CD4-positive, alpha-beta T cell (primary cell): ENCODE data around the gene CCL8. TPM values are rescaled to one million over a fixed set of nuclear protein-coding genes. Genes with fewer than 3 reads are reported as not detected.

Experiments
- ATAC-seq: fragments of 200-7000 bp; cut with Tn5 transposase; one replicate; pipeline ENCODE4 v1.10.0; 2022; ENCODE audit warnings: mild to moderate bottlenecking; ENCODE audit not compliant: poor library complexity
- CTCF ChIA-PET: fragments of 350-600 bp; sonication (Branson Sonifier 250); formaldehyde crosslinking; loops from one replicate; lab custom pipeline; 2021; ENCODE audit warnings: antibody characterized with exemption, inconsistent platforms; lab: Charles Lee
- POLR2A ChIA-PET: fragments of 350-600 bp; sonication (Branson Sonifier 250); formaldehyde crosslinking; loops from one replicate; lab custom pipeline; 2021; ENCODE audit warnings: antibody characterized with exemption, inconsistent platforms; lab: Charles Lee
- DNase-seq, 14 experiments: peaks; one replicate each; pipeline ENCODE4 v3.0.0-alpha.2; 2013 to 2020; ENCODE audit warnings: mixed read lengths in 2 of 14
- H3K27ac ChIP-seq, 2 donors: one replicate each; pipeline versions ENCODE4 v1.5.1 to v1.7.0; 2013; ENCODE audit warnings: low read length in 2 of 2, low read depth in 1 of 2, mild to moderate bottlenecking in 1 of 2
- H3K27me3 ChIP-seq, 2 experiments: 1 replicate in 1 of 2; 2 replicates in 1 of 2; pipeline versions ENCODE4 v1.6.1 to v1.7.0; 2013; ENCODE audit warnings: low read length in 2 of 2, control low read depth in 1 of 2, mild to moderate bottlenecking in 1 of 2, moderate library complexity in 1 of 2; ENCODE audit not compliant: insufficient read depth in 2 of 2, control insufficient read depth in 1 of 2
- H3K36me3 ChIP-seq: one replicate; pipeline ENCODE4 v1.6.1; 2013; ENCODE audit warnings: low read length, control low read depth; ENCODE audit not compliant: insufficient read depth
- H3K4me1 ChIP-seq: one replicate; pipeline ENCODE4 v1.6.1; 2013; ENCODE audit warnings: low read length, control low read depth; ENCODE audit not compliant: insufficient read depth
- H3K4me3 ChIP-seq: one replicate; pipeline ENCODE4 v1.5.1; 2013; ENCODE audit warnings: mild to moderate bottlenecking, low read length, moderate library complexity
- H3K9me3 ChIP-seq, 2 experiments: 1 replicate in 1 of 2; 2 replicates in 1 of 2; pipeline versions ENCODE4 v1.6.1 to v1.7.0; 2013; ENCODE audit warnings: low read length in 2 of 2, mild to moderate bottlenecking in 2 of 2, control low read depth in 1 of 2, moderate library complexity in 1 of 2; ENCODE audit not compliant: control insufficient read depth in 1 of 2, insufficient read depth in 1 of 2
- H3K27ac Mint-ChIP-seq: one replicate; pipeline ENCODE4 v1.8.0; 2020; ENCODE audit warnings: mixed read lengths
- H3K27me3 Mint-ChIP-seq: one replicate; pipeline ENCODE4 v1.8.0; 2021; ENCODE audit warnings: mixed read lengths
- H3K36me3 Mint-ChIP-seq: one replicate; pipeline ENCODE4 v1.8.0; 2021; ENCODE audit warnings: low read depth, mixed read lengths
- H3K4me1 Mint-ChIP-seq: one replicate; pipeline ENCODE4 v1.8.0; 2021; ENCODE audit warnings: low read depth, mixed read lengths
- H3K4me3 Mint-ChIP-seq: one replicate; pipeline ENCODE4 v1.8.0; 2020; ENCODE audit warnings: mild to moderate bottlenecking, mixed read lengths
- H3K9me3 Mint-ChIP-seq: one replicate; pipeline ENCODE4 v1.8.0; 2020; ENCODE audit warnings: mixed read lengths
- intact Hi-C, 2 experiments: fragments of 100-400 bp; cut with DNase I in 1 of 2; cut with micrococcal nuclease in 1 of 2; formaldehyde crosslinking; loops; one replicate each; pipeline versions ENCODE4 v1.15.1 to v1.9.0; 2023 to 2025; cut with DNase I, micrococcal nuclease
- total RNA-seq, 174 experiments: library from RNA in 2 of 174; stranded (reverse) in 2 of 174; gene quantifications; one replicate each; pipeline ENCODE4 v1.2.3 and lab custom pipeline; 2021 to 2026
- TF ChIP-seq, protein P1 (sequence below): fragments of 200-600 bp; IDR thresholded peaks from one replicate; pipeline ENCODE4 v1.8.0; 2022; ENCODE audit warnings: antibody characterized with exemption, mild to moderate bottlenecking

Gene CCL8
- total RNA-seq, 2 experiments from 2014 or later = not detected

DNA sequence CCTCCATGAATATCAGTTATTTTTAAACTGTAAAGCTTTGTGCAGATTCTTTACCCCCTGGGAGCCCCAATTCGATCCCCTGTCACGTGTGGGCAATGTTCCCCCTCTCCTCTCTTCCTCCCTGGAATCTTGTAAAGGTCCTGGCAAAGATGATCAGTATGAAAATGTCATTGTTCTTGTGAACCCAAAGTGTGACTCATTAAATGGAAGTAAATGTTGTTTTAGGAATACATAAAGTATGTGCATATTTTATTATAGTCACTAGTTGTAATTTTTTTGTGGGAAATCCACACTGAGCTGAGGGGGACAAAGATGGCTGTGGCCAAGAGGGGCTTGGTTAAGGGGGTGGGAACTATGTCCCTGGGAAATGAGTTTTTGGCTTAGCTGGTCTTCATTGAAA, 31.4 kb upstream of the CCL8 start:
- H3K27me3 Mint-ChIP-seq = peaks cover 55% of the 10 kb centered on the region
- TF ChIP-seq, protein P1, sequence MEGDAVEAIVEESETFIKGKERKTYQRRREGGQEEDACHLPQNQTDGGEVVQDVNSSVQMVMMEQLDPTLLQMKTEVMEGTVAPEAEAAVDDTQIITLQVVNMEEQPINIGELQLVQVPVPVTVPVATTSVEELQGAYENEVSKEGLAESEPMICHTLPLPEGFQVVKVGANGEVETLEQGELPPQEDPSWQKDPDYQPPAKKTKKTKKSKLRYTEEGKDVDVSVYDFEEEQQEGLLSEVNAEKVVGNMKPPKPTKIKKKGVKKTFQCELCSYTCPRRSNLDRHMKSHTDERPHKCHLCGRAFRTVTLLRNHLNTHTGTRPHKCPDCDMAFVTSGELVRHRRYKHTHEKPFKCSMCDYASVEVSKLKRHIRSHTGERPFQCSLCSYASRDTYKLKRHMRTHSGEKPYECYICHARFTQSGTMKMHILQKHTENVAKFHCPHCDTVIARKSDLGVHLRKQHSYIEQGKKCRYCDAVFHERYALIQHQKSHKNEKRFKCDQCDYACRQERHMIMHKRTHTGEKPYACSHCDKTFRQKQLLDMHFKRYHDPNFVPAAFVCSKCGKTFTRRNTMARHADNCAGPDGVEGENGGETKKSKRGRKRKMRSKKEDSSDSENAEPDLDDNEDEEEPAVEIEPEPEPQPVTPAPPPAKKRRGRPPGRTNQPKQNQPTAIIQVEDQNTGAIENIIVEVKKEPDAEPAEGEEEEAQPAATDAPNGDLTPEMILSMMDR = no peak
- CTCF ChIA-PET = no interaction called here

DNA sequence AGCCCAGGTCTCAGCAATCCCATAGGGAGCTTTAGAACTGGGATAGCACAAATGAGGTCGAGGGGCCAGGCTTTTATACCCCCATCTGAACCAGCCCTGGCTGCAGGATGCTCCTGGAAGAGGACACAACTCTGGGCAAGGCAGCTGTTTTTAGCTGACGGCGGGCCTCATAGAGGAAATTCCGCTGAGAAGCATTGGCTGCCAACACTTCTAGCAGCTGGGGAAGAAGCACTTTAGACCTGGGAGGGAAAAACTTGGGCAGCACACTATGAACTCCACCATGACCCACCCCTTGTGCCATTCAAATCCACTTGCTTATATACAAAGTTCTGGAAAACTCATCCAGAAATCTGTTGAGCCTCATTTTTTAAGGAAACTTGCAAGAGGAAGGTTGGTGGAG, 28.6 kb upstream of the CCL8 start:
- H3K27ac ChIP-seq = no peak overlapping the region
- Mint-ChIP-seq H3K9me3 (no peaks in the 10 kb centered on the region), H3K27ac (no peak overlapping the region), H3K4me3 (no peak overlapping the region), H3K27me3 (peaks cover 44% of the 10 kb centered on the region), H3K4me1 (no peaks in the 10 kb centered on the region), H3K36me3 (no peaks in the 10 kb centered on the region)
- no peaks in the 10 kb centered on the region for H3K36me3 ChIP-seq
- no peak for DNase-seq
- no peak overlapping the region for H3K4me3 ChIP-seq
- no peaks in the 10 kb centered on the region for H3K9me3 ChIP-seq
- TF ChIP-seq, protein P1 = no peak
- ChIA-PET CTCF (no interaction called here), POLR2A (no interaction called here)
- no peak for ATAC-seq
- intact Hi-C loops = no loop called here
- H3K27me3 ChIP-seq = peaks cover 0 to 2% of the 10 kb centered on the region in 2 experiments
- no peaks in the 10 kb centered on the region for H3K4me1 ChIP-seq

More for the DNA sequence above, 31.4 kb upstream of the CCL8 start:
- no peaks in the 10 kb centered on the region for H3K9me3 ChIP-seq
- H3K27ac ChIP-seq = no peak overlapping the region
- DNase-seq (no peak), ATAC-seq (no peak)
- no peaks in the 10 kb centered on the region for H3K36me3 ChIP-seq
- peaks cover 0 to 2% of the 10 kb centered on the region in 2 experiments for H3K27me3 ChIP-seq
- no peaks in the 10 kb centered on the region for H3K4me1 Mint-ChIP-seq
- no peaks in the 10 kb centered on the region for H3K36me3 Mint-ChIP-seq
- intact Hi-C loops = no loop called here
- no peaks in the 10 kb centered on the region for H3K4me1 ChIP-seq
- POLR2A ChIA-PET = no interaction called here
- no peak overlapping the region for H3K4me3 Mint-ChIP-seq
- no peak overlapping the region for H3K4me3 ChIP-seq
- no peak overlapping the region for H3K27ac Mint-ChIP-seq
- H3K9me3 Mint-ChIP-seq = no peaks in the 10 kb centered on the region

DNA sequence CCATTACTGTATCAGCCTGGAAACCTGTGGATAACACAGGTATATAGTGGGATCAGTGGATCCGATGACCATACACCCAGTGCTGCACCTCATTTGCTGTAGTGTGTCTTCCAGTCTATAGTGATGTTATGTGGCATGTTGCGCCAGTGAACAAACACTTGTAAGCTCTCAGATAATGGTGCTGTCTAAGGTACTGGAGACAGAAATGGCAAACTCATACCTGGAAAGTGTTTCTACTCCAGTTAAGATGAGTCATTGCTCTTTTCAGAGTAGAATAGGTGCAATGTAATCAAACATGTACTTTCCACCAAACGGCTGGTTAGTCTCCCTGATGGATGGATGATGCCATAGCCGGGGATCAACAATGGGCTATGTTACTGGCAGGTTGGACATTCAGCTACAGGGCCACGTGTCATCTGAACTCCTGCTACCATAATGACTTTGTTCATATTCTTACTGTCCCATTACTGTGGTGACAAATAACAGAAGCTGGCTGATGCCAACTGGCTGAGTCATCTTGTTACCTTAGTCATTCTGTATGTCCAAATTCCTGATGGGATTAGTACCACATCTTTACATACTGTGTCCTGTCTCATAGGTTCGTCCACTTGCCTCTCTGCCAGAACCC, 27.4 kb upstream of the CCL8 start:
- Histone ChIP-seq H3K9me3 (no peaks in the 10 kb centered on the region), H3K27ac (no peak overlapping the region), H3K36me3 (no peaks in the 10 kb centered on the region), H3K4me1 (no peaks in the 10 kb centered on the region), H3K27me3 (peaks cover 0 to 2% of the 10 kb centered on the region in 2 experiments), H3K4me3 (no peak overlapping the region)
- no peak overlapping the region for H3K27ac Mint-ChIP-seq
- DNase-seq (no peak), ATAC-seq (no peak)
- H3K4me3 Mint-ChIP-seq = no peak overlapping the region
- H3K27me3 Mint-ChIP-seq = peaks cover 32% of the 10 kb centered on the region
- ChIA-PET POLR2A (no interaction called here), CTCF (no interaction called here)
- H3K9me3 Mint-ChIP-seq = no peaks in the 10 kb centered on the region
- intact Hi-C loops = no loop called here
- no peaks in the 10 kb centered on the region for H3K4me1 Mint-ChIP-seq
- no peaks in the 10 kb centered on the region for H3K36me3 Mint-ChIP-seq
- TF ChIP-seq, protein P1 = no peak
